OCI-LY7 (cell line): ENCODE results near the gene F2RL2.

Experiments used
- CTCF ChIP-seq: fragments of 200-600 bp; sonication (generic); conservative IDR thresholded peaks from 2 replicates; pipeline ENCODE4 v1.5.1; 2014; ENCODE audit warnings: mild to moderate bottlenecking, antibody characterized with exemption, low read length, moderate library complexity, mixed read lengths
- EZH2phosphoT487 ChIP-seq: fragments of 200-600 bp; sonication (generic); IDR thresholded peaks from 2 replicates; pipeline ENCODE4 v1.6.1; 2018; ENCODE audit warnings: low read depth, borderline replicate concordance, mild to moderate bottlenecking, mixed run types, antibody characterized with exemption, low read length, moderate library complexity, mixed read lengths

DNA sequence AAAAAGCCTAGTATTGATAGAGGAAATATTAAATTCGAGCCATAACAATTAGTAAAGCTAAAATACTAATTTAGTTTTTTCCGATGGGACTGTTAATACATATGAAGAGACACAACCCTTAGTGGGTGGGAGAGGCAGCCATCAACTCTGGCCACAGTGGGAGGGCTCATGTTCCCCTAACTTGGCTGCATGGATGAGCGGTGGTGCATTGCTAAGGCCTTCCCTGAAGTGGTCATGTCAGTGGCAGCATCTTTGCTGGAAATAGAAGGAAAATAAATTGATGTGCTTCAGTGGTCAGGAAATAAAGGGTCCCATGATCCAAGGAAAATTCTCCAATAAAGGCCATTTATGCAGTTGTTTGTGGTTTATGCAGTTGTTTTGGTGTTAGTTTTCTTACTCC is 33.9 kb upstream of the F2RL2 start:
- TF ChIP-seq CTCF (no peak), EZH2phosphoT487 (no peak)
